Sciatic nerve (tissue), 2 donors: Measurements from ENCODE around the gene MCM3AP. TPM values are rescaled to one million over a fixed set of nuclear protein-coding genes. Genes with fewer than 3 reads are reported as not detected.
A peak's percentile ranks its signal among the peaks of the same experiment; 100 is the strongest.
"Not testable (repeated sequence)": the region's sequence is repeated elsewhere in the genome, so short reads cannot be mapped to it uniquely, and the experiment has no call there.

Source experiments
- ATAC-seq: fragments of 200-7000 bp; cut with Tn5 transposase; one replicate; pipeline ENCODE4 v1.9.1; 2020; ENCODE audit warnings: mild to moderate bottlenecking, moderate library complexity
- DNase-seq: peaks from one replicate; pipeline ENCODE4 v3.0.0-alpha.2; 2020; ENCODE audit warnings: low spot score
- intact Hi-C: fragments of 100-400 bp; cut with DNase I; formaldehyde crosslinking; loops from one replicate; pipeline ENCODE4 v1.14.2; 2022
- total RNA-seq: library from RNA; stranded (reverse); fragmentation: NEBNext Ultra II Directional; extraction: Animal tissue kit (Norgen Biotek cat#: 25700); gene quantifications from one replicate; pipeline ENCODE4 v1.2.1, GENCODE V29; 2021
- donor health status: DM: no; HTN: no; CAD: no.
- donor health status: DM: no; HTN: no; CAD: no.

MCM3AP gene
- total RNA-seq, 1 donor from 2014 or later: 103 TPM

DNA sequence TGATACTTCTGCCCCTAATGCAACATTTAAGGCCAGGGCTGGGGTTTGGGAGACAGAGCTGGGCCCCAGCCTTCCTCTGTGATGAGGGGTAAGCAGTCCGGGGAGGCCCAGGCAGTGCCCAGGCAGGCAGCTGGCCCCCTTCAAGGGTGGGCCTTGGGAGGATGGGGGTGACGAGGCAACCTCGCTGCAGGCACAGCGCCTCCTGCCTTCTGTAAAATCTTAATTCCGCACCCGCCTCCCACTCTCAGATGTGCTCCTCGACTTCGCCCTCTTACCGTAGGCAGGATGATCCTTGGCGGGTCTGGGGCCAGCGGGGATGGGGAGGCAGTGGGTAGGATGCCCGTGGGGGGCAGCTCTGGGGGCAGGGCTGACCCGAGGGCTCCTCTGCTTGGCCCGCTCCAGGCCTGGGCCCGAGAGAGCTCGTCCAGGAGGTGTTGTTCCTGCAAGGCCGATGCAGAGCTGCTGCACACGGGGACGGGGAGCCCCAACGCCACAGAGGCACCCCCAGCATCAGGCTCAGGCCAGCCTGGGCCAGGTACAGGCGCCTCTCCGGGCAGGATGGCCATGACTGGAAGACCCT is 29.1 kb upstream of the MCM3AP start:
- intact Hi-C loops: no loop called here
- no peak for ATAC-seq
- DNase-seq: no peak

DNA sequence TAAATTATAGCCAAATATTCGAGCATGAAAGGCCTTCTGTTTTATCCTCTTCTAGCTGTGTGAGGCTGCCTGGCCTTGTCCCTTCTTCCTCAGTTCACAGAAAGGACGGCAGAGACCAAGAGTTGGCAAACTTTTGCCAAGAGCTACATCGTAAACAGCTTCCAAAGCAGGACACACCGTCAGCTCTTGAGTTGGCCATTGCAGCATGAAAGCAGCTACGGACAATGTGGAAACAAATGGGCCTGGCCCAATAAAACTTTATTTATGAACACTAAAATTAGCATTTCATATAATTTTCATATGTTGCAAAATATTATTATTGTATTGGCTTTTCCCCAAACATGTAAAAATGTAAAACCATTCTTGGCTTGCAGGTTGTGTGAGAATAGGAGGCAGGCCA is 27.5 kb upstream of the MCM3AP start:
- DNase-seq: no peak
- ATAC-seq: no peak
- intact Hi-C loops: no loop called here

GRCh38 chr21:46311568-46311967 is 26.2 kb upstream of the MCM3AP start:
- DNase-seq: no peak
- intact Hi-C loops: no loop called here
- no peak for ATAC-seq

DNA sequence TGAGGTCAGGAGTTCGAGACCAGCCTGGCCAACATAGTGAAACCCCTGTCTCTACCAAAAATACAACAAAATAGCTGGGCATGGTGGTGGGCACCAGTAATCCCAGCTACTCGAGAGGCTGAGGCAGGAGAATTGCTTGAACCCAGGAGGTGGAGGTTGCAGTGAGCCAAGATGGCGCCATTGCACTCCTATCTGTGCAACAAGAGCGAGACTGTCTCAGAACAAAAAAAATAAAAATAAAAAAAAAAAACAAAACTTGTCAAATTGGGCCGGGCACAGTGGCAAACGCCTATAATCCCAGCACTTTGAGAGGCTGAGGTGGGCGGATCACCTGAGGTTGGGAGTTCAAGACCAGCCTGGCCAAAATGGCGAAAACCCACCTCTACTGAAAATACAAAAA is 24.8 kb upstream of the MCM3AP start:
- ATAC-seq, DNase-seq, intact Hi-C loops: not testable (repeated sequence)

DNA sequence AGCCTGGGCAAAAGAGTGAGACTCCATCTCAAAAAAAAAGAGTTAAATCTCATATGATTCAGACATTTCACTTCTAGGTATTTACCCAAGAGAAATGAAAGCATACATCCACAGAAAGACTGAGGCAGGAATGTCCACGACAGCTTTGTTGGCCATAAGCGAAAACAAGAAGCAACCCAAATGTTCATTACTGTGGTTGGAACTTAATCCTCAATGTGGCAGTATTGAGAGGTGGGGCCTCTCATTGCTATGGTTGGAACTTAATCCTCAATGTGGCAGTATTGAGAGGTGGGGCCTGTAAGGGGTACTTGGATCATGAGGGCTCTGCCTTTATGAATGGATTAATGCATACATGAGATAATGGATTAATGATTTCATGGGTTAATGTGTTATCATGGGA is 23.0 kb upstream of the MCM3AP start:
- intact Hi-C loops: no loop called here
- DNase-seq (no peak), ATAC-seq (no peak)

GRCh38 chr21:46307625-46308024 is 22.2 kb upstream of the MCM3AP start:
- no peak for DNase-seq
- no peak for ATAC-seq
- intact Hi-C loops: no loop called here

- intact Hi-C loops: no loop called here
- ATAC-seq (no peak), DNase-seq (no peak)
Measured at GRCh38 chr21:46304955-46305354, 19.5 kb upstream of the MCM3AP start.

DNA sequence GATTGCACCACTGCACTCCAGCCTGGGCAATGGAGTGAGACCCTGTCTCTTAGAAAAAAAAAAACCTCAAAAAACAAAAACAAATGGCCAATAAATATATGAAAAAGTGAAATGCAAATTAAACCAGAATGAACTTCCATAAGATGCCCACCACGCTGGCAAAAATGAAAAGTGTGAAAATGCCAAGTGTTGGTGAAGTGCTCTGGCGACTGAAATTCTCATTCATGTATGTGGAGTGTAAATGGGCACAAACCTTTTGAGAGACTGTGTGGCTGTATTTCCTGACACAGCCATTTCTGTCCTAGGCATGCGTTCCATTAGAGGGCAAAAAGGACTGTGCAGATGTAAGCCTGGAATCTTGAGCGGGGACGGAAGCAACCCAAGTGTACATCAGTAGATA is 19.0 kb upstream of the MCM3AP start:
- ATAC-seq (no peak), DNase-seq (no peak)
- intact Hi-C loops: no loop called here

- no peak for ATAC-seq
Measured at GRCh38 chr21:46301759-46302158, 16.3 kb upstream of the MCM3AP start.

DNA sequence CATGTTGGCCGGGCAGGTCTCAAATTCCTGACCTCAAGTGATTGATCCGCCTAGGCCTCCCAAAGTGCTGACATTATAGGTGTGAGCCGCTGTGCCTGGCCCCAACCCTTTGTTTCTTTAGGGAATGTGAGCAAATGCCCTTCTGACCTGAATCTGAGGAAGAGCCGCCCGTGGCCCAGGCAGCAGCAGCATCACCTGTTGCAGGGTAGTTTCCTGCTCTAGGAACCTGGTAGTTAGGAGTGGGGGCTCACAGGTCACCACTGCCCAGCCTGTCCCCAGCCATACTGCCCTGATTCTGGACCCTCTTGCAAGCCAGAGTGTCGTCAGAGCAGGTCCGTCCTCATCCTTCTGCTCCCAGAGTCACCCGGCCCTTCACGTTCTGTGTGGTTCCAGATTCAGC is 13.8 kb upstream of the MCM3AP start:
- intact Hi-C loops: no loop called here
- ATAC-seq (no peak), DNase-seq (no peak)

More at GRCh38 chr21:46301759-46302158, 16.3 kb upstream of the MCM3AP start:
- DNase-seq: no peak
- intact Hi-C loops: no loop called here

GRCh38 chr21:46297338-46298271 is 12.2 kb upstream of the MCM3AP start:
- ATAC-seq (peak; percentile 40), DNase-seq (peak; percentile 68)
- intact Hi-C loops: no loop called here

DNA sequence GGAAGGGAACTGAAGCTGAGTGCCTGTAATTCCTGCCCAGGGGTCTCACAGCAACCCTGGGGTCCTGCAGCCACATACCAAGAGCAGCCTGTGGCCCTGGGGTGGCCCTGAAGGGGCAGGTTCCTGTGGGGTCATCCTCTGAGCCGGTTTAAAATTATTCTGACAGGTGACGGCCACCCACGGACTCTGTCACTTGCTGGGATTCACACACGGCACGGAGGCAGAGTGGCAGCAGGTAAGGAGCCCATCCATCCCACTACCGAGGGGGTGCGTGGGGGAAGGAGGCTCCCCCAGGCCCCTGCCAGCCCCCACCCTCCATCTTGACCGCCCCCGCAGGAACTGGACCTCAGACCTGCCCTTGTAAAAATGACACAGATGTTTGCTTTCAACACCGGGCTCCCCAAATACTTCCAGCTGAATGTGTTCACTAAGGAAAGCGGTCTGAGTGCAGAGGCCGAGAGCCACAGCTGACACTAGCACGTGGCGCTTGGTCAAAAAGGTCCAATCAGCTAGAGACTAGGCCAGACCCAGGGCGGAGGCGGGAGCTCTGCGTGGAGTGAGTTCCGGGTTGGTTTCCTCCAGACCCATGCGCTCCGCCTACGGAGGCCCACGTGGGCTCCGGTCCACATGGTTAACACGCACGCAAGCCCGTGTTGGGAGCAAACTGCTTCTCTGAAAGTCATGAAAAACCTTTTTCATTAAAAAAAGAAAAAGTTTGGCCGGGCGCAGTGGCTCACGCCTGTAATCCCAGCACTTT is 10.8 kb upstream of the MCM3AP start:
- DNase-seq (peak; percentile 93), ATAC-seq (peak; percentile 98)
- intact Hi-C loops: no loop called here

DNA sequence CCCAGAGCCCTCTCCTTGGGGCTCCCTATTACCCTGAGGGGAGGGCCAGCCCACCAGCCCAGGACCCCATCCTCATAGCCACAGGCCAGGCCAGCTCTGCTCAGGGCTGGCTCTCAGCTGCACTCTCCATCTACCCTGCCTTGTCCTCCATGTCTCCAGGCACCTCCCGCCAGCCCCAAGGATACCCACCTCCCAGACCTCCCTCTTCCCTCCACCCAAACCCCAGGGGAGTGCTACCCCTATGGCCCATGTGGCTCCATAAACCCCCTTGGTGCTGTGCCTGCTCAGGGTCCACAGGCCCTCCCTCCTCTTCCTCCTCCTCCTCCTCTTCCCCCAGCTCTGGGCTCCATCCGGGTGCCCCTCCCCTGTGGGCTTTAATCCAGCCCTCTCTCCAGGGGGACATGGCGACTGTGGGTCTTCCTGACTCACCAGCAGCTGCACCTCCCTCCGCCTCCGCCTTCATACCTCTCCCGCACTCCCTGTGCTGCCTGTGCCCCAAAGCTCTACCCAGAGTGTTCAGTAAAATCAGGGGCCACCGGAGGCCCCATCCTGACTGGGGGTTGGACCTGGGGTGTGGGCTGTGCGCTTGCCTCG is 9.9 kb upstream of the MCM3AP start:
- DNase-seq (no peak), ATAC-seq (peak; percentile 9)
- intact Hi-C loops: no loop called here

DNA sequence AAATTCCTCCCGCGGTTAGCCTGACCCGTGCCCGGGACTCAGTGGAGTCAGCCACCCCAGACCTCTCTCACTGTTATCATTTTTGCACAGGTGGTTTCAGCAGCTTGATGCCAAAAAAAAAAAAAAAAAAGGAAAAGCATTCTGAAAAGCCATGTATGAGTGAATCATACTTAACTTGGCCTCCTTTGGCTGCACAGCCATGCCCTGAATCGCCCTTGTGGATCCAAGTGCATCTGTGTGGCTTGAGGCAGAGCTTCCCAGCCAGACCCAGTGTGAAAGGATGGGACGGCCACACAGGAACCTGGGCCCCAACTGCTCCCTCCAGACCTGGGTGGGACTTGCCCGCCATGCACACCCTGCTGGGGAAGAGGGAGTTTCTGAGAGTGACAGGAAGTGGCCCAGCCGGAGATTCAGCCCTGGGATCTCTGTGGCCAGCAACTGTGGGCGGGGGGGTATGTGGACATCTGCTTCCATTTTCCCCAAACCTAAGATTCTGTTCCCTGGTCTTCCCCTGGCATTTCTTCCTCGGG is 9.3 kb upstream of the MCM3AP start:
- DNase-seq (no peak), ATAC-seq (no peak)
- intact Hi-C loops: no loop called here

- intact Hi-C loops: no loop called here
- DNase-seq (no peak), ATAC-seq (no peak)
Measured at GRCh38 chr21:46291561-46291960, 6.2 kb upstream of the MCM3AP start.

GRCh38 chr21:46289655-46290179 is 4.3 kb upstream of the MCM3AP start:
- intact Hi-C loops: no loop called here
- ATAC-seq: no peak
- DNase-seq: no peak

GRCh38 chr21:46287541-46287940 is 2.1 kb upstream of the MCM3AP start:
- no peak for ATAC-seq
- no peak for DNase-seq
- intact Hi-C loops: no loop called here

GRCh38 chr21:46286648-46287002 is 1.2 kb upstream of the MCM3AP start:
- no peak for DNase-seq
- intact Hi-C loops: no loop called here
- no peak for ATAC-seq
